Superior temporal gyrus (tissue), 1 donor: ENCODE data around the gene GLMP.
"Not testable (repeated sequence)": the region's sequence is repeated elsewhere in the genome, so short reads cannot be mapped to it uniquely, and the experiment has no call there.

Experiments used
- DNase-seq: peaks from one replicate; pipeline ENCODE4 v3.0.0-alpha.2; 2016; ENCODE audit errors: extremely low spot score

GLMP gene, protein sequence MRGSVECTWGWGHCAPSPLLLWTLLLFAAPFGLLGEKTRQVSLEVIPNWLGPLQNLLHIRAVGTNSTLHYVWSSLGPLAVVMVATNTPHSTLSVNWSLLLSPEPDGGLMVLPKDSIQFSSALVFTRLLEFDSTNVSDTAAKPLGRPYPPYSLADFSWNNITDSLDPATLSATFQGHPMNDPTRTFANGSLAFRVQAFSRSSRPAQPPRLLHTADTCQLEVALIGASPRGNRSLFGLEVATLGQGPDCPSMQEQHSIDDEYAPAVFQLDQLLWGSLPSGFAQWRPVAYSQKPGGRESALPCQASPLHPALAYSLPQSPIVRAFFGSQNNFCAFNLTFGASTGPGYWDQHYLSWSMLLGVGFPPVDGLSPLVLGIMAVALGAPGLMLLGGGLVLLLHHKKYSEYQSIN

GRCh38 chr1:156295391-156295947, at the start of gene GLMP:
TSS of gene GLMP (minus strand) at chr1:156295679. CDS start at chr1:156295645, 34 bp downstream.
- peak; percentile 86 for DNase-seq

DNA sequence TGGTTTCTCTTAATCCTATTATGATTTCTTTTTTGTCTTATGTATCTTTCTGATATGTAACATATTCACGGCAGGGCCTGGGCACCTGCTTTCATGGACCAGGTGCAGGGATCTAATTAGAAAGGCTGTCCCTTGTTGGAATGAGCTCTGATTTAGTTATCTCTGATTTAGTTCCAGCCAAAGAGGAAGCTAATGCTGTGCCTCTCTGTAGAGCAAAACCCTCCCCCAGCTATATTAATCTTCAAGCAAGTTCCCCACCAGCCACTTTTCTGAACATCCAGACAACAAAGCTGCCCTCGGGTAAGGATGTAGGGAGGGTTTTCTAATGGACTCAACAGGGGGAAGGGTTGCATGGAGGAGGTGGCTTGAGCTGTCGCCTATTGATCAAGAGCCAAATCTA, 48.9 kb upstream of the GLMP start:
- no peak for DNase-seq

DNA sequence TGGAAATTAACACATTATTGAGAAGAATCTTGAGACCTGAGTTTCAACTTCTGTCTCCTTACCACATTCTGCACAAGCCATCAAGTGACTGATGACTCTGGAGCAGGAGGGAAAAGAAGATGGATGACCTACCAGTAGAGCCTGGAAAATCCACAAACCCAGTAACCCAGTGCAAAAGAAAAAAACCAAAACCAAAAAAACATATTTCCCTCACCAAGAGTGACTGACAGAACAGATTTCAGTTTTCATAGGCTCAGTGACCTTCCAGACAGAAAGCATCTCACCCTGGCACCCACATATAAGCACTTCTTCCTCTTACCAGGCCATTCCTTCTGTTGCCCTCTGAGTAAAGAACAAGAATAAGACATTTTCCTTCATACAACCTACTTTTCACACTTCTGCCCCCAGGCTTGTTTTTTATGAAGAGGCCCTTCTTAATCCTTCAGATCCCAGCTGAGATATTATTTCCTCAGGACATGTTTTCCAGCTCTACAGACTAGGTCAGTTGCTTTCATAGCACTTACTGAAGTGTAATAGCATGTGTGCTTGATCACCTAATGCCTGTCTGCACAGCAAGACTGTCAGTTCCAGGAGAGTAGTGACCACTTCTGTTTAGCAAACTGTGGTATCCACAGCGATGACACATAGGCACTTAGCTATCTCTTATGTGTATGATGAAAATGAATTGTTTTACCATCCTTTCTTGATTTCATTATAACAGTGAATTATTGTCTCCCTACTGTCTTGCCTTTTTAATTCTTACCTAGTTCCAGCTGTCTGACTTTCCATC, 46.9 kb upstream of the GLMP start:
- no peak for DNase-seq

GRCh38 chr1:156338180-156338976, 42.9 kb upstream of the GLMP start, which contains the start of the genes CCT3 and TSACC:
TSS of gene CCT3 (minus strand) at chr1:156338292. CDS start at chr1:156338184, 108 bp downstream.
TSS of gene TSACC (plus strand) at chr1:156338526. CDS start at chr1:156339758, 1,232 bp downstream.
- DNase-seq, result peak; percentile 99

DNA sequence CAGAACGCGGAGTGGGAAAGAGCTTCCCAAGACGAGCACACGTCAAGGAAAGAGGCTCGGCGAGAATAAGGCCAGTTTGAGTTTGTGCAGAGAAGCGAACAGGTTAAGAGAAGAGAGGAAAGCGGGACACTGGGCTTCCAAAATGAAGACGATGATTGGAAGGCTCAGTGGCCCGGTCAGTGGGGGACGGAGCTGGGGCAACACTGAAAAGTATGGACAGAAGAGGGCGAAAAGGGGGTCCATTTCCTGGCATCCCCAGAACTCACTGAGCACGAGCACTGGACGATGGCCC, 42.4 kb upstream of the GLMP start:
- no peak for DNase-seq

GRCh38 chr1:156337052-156337887, 41.8 kb upstream of the GLMP start:
- DNase-seq, result peak; percentile 18

- DNase-seq, result no peak
Measured at GRCh38 chr1:156336242-156336641, 40.8 kb upstream of the GLMP start.

DNA sequence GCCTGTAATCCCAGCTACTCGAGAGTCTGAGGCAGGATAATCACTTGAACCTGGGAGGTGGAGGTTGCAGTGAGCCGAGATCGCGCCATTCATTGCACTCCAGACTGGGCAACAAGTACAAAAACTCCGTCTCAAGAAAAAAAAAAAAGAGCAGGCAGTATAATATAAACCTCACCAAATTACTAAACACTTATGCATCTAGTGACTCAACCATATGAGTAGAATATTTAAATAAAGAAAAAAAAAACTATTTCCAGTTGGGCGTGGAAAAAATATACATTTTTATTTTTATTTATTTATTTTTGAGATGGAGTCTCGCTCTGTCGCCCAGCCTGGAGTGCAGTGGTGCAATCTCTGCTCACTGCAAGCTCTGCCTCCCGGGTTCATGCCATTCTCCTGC, 27.7 kb upstream of the GLMP start:
- not testable (repeated sequence) for DNase-seq

DNA sequence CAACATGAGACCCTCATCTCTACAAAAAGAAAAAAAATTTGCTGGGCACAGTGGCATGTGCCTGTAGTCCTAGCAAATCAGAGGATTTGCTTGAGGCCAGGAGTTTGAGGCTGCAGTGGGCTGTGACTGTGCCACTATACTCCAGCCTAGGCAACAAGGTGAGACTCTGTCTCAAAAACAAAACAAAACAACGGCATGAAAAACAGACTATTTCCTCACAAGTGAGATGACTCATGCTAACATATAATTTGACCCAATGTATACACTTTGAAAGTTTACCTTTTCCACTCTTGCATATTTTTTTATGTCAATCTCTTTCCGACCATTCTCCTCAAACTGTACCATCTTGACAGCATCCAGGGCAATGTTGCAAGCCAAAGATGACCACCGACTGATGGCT, 25.1 kb upstream of the GLMP start:
- DNase-seq, result no peak

DNA sequence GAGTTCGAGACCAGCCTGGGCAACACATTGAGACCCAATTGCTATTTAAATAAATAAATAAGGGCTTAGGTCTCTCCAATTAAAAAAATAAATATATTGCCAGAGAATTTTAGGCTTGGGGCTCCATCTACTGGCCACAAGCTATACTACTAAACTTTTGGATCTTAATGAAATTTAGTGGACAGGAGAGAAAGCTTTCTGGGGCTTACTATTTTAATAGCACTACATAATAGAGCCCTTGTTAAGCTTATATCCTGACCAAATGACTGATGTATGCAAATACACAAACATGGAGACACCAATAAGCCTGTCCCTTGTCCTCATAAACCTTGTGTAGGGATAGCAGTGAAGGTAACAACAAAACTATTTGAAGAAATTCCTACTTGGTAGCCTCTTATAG, 24.2 kb upstream of the GLMP start:
- DNase-seq, result peak; percentile 46

- DNase-seq, result no peak
Measured at GRCh38 chr1:156316909-156317308, 21.4 kb upstream of the GLMP start.

- DNase-seq, result no peak
Measured at GRCh38 chr1:156310962-156311361, 15.5 kb upstream of the GLMP start.

DNA sequence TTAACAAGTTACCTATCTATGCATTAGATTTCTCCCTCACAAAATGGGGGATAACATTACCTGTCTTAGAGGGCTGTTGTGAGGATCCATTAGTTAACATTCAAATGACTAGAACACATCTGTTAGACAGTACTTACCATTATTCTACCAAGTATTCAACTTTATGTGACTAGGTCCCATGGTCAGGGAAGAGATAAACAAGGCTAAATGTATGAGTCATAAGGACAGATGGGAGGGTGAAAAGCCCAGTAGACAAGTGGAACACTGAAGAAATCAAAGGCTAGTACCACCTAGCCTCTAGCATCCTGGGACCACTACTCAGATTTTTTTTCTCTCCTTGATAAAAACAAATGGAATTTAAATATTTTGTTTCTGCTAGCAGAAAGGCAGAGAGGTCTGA, 12.6 kb upstream of the GLMP start:
- DNase-seq, result no peak

DNA sequence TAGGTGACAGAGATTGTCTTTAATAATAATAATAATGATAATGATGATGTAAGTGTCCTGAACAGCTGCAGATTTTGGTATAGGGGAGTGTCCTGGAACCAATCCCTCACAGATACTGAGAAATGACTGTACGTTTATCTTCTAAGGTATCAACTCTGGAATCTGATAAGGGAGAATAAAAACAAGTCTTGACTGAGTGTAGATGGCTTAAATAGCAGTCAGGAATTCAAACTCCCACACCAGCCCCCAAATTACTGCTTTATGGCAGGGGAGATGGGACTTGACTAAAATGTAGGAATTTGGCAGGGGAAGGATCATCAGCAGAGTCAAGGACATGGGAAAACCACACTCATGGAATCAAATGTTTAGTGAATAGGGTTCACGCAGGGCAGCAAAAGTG, 9.7 kb upstream of the GLMP start:
- DNase-seq, result no peak

GRCh38 chr1:156303241-156303640, 7.8 kb upstream of the GLMP start:
- DNase-seq, result no peak

- DNase-seq, result no peak
Measured at GRCh38 chr1:156298852-156299357, 3.4 kb upstream of the GLMP start, which contains the start of gene VHLL. TSS of gene VHLL (minus strand) at chr1:156299307. CDS start at chr1:156299189, 118 bp downstream.

GRCh38 chr1:156293895-156294294, 1.6 kb downstream of the GLMP start:
- DNase-seq, result no peak

GRCh38 chr1:156293098-156293434, 2.4 kb downstream of the GLMP start:
- DNase-seq, result no peak

DNA sequence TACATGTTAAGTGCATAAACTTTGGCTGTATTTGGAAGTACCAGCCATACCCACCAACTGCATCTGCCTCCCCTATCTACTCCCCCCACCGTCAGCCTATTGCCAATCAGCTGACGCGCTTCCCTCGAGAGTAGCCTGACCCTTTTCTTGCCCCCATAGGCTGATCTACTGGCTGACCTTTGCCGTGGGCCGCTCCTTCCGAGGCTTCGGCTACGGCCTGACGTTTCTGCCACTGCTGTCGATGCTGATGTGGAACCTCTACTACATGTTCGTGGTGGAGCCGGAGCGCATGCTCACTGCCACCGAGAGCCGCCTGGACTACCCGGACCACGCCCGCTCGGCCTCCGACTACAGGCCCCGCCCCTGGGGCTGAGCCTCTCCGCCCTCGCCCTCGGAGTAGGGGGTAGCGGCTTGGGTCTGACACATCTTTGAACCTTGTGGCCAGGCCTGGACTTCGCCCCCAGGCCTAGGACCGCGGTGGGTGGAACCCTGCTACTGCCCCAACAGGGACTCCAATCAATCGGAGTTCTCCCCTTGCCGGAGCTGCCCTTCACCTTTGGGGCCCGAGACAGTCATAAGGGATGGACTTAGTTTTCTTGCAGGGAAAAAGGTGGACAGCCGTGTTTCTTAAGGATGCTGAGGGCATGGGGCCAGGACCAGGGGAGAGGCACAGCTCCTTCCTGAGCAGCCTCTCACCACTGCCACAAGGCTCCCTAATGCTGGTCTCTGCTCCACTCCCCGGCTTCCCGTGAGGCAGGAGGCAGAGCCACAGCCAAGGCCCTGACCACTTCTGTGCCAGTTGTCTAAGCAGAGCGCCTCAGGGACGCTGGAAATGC, 4.0 kb downstream of the GLMP start:
- peak; percentile 82 for DNase-seq

DNA sequence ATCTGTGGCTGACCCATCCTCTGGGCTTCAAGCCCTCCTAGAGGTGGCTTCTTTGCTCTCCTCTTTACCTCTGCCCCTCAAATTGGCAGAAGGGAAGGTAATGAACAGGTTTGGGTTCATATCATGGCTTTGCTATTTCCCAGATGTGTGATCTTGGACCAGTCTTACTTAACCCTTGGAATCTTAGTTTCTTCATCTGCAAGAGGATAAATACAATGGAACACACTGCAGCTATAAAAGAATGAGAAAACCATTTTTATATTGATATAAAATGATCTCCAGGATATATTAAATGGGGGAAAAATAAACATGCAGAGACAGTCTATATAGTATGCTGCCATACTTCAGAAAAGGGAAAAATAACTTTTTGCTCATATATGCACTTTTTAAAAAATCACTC, 5.6 kb downstream of the GLMP start:
- DNase-seq, result no peak
